Measurements from ENCODE around the gene RIN2.

GRCh38 chr20:19745106-19745505 is 13.0 kb upstream of the RIN2 start:
- TF ChIP-seq CTCF (conservative IDR thresholded peaks at IDR 0.05; ENCODE audit: low read depth, low read length) (no peak), CEBPB (IDR thresholded peaks at IDR 0.05; ENCODE audit: low read depth, low read length) (no peak)

All from IMR-90 (cell line).